RWPE2 (cell line): ENCODE data around the gene ZNF90.
"Not testable (repeated sequence)": the region's sequence is repeated elsewhere in the genome, so short reads cannot be mapped to it uniquely, and the experiment has no call there.

ENCODE experiments used
- ATAC-seq: fragments of 200-7000 bp; cut with Tn5 transposase; 3 replicates; pipeline ENCODE4 v1.9.1; 2021; ENCODE audit warnings: low read depth
- DNase-seq: peaks from one replicate; pipeline ENCODE4 v3.0.0-alpha.2; 2020; ENCODE audit warnings: low spot score
- H3K27ac ChIP-seq: fragments of 450-650 bp; 2 replicates; pipeline ENCODE4 v1.5.1; 2017; ENCODE audit warnings: mild to moderate bottlenecking; ENCODE audit not compliant: poor library complexity, severe bottlenecking
- H3K27me3 ChIP-seq: fragments of 250-450 bp; sonication (Bioruptor Pico); 2 replicates; pipeline ENCODE4 v1.5.1; 2021; ENCODE audit warnings: mild to moderate bottlenecking, moderate library complexity; ENCODE audit not compliant: insufficient read depth, poor library complexity, severe bottlenecking
- H3K36me3 ChIP-seq: fragments of 250-450 bp; sonication (Bioruptor Pico); 2 replicates; pipeline ENCODE4 v1.5.1; 2020; ENCODE audit warnings: low read depth, mild to moderate bottlenecking, moderate library complexity
- H3K4me1 ChIP-seq: fragments of 250-450 bp; sonication (Bioruptor Pico); 2 replicates; pipeline ENCODE4 v1.5.1; 2021; ENCODE audit warnings: mild to moderate bottlenecking, moderate library complexity; ENCODE audit not compliant: insufficient read depth, poor library complexity, severe bottlenecking
- H3K4me3 ChIP-seq: fragments of 250-450 bp; sonication (Bioruptor Pico); 2 replicates; pipeline ENCODE4 v1.5.1; 2021; ENCODE audit warnings: mild to moderate bottlenecking, moderate library complexity; ENCODE audit not compliant: severe bottlenecking
- H3K9me3 ChIP-seq: fragments of 250-450 bp; sonication (Bioruptor Pico); 2 replicates; pipeline ENCODE4 v1.5.1; 2021; ENCODE audit warnings: mild to moderate bottlenecking, moderate library complexity; ENCODE audit not compliant: severe bottlenecking
- TF ChIP-seq, protein P1 (sequence below): fragments of 450-650 bp; IDR thresholded peaks from one replicate; pipeline ENCODE4 v1.5.1; 2017; ENCODE audit warnings: mild to moderate bottlenecking, moderate library complexity; ENCODE audit not compliant: poor library complexity, severe bottlenecking

The ZNF90 gene

DNA sequence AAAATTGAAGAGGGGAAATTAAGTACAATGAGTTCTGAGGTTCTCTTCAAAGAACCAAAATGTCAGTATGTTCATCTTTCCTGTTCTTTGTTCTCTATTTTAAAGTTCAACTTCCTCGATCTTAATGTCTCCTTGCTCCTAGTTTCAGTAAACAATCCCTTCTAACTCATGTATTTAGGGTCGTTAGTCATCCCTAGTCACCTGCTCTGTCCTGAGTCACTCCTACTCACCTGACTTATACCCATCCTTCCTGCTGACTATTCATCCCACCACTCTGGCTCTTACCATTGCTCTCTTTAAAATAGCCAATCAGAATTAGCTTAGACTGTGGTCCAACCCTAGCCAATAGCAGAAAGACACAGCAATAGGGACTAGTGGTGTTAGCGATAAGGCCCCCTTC, 24.3 kb downstream of the ZNF90 start:
- no peak overlapping the region for H3K27ac ChIP-seq
- no peak for DNase-seq
- no peaks in the 10 kb centered on the region for H3K27me3 ChIP-seq
- TF ChIP-seq, protein P1, sequence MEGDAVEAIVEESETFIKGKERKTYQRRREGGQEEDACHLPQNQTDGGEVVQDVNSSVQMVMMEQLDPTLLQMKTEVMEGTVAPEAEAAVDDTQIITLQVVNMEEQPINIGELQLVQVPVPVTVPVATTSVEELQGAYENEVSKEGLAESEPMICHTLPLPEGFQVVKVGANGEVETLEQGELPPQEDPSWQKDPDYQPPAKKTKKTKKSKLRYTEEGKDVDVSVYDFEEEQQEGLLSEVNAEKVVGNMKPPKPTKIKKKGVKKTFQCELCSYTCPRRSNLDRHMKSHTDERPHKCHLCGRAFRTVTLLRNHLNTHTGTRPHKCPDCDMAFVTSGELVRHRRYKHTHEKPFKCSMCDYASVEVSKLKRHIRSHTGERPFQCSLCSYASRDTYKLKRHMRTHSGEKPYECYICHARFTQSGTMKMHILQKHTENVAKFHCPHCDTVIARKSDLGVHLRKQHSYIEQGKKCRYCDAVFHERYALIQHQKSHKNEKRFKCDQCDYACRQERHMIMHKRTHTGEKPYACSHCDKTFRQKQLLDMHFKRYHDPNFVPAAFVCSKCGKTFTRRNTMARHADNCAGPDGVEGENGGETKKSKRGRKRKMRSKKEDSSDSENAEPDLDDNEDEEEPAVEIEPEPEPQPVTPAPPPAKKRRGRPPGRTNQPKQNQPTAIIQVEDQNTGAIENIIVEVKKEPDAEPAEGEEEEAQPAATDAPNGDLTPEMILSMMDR = no peak
- peaks cover 16% of the 10 kb centered on the region for H3K9me3 ChIP-seq
- no peaks in the 10 kb centered on the region for H3K4me1 ChIP-seq
- peaks cover 9% of the 10 kb centered on the region; the same call in 1 of the 2 replicates for H3K36me3 ChIP-seq
- no peak overlapping the region for H3K4me3 ChIP-seq
- no peak for ATAC-seq

GRCh38 chr19:20103091-20103740, 25.4 kb downstream of the ZNF90 start:
- H3K9me3 ChIP-seq = peaks cover 21% of the 10 kb centered on the region
- H3K27me3 ChIP-seq = no peaks in the 10 kb centered on the region
- no peak for ATAC-seq
- no peak overlapping the region for H3K4me3 ChIP-seq
- TF ChIP-seq, protein P1 = no peak
- peaks cover 13% of the 10 kb centered on the region; the same call in 1 of the 2 replicates for H3K36me3 ChIP-seq
- H3K27ac ChIP-seq = no peak overlapping the region
- H3K4me1 ChIP-seq = no peaks in the 10 kb centered on the region
- DNase-seq = no peak

DNA sequence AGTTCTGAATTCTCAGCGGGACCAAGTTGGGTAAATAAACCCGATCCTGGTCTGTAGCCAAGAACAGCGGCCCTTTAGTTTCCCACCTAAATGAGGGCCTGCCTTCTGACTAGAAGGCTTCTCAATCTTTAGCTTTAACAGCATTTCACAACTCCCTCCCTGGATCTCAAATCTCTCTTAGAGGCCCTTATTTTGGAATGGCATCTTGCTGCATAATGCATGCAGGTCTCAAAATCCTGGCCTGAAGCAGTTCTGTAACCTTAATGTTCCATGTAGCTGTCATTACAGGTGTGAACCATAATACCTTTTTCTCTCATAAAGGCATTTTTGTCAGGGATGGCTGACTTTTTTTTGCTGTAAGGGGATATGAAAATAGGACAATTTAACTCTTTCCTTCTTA, 29.5 kb downstream of the ZNF90 start:
- peaks cover 33% of the 10 kb centered on the region for H3K36me3 ChIP-seq

DNA sequence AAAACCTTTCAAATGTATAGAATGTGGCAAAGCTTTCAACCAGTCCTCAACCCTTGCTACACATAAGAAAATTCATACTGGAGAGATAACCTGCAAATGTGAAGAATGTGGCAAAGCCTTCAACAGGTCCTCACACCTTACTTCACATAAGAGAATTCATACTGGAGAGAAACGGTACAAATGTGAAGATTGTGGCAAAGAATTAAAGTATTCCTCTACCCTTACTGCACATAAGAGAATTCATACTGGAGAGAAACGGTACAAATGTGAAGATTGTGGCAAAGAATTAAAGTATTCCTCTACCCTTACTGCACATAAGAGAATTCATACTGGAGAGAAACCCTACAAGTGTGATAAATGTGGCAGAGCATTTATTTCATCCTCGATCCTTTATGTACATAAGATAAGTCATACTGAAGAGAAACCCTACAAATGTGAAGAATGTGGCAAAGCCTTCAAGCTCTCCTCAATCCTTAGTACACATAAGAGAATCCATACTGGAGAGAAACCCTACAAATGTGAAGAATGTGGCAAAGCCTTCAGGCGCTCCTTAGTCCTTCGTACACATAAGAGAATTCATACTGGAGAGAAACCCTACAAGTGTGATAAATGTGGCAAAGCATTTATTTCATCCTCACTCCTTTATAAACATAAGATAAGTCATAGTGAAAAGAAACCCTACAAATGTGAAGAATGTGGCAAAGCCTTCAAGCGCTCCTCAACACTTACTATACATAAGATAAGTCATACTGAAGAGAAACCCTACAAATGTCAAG, 40.5 kb downstream of the ZNF90 start:
- not testable (repeated sequence) for DNase-seq, H3K27me3 ChIP-seq, H3K4me1 ChIP-seq, ATAC-seq, H3K27ac ChIP-seq, H3K4me3 ChIP-seq
- Histone ChIP-seq H3K9me3 (peaks cover 42% of the 10 kb centered on the region), H3K36me3 (peaks cover 34% of the 10 kb centered on the region)

More for the DNA sequence above, 29.5 kb downstream of the ZNF90 start:
- H3K4me3 ChIP-seq = no peak overlapping the region
- ATAC-seq = no peak
- no peaks in the 10 kb centered on the region for H3K27me3 ChIP-seq
- TF ChIP-seq, protein P1 = no peak
- H3K27ac ChIP-seq = no peak overlapping the region
- peaks cover 23% of the 10 kb centered on the region for H3K9me3 ChIP-seq
- H3K4me1 ChIP-seq = no peaks in the 10 kb centered on the region
- no peak for DNase-seq

GRCh38 chr19:20124879-20125278, 47.1 kb downstream of the ZNF90 start:
- DNase-seq (no peak), ATAC-seq (no peak)
- Histone ChIP-seq H3K36me3 (peaks cover 15% of the 10 kb centered on the region), H3K27me3 (no peaks in the 10 kb centered on the region), H3K27ac (no peak overlapping the region), H3K4me3 (no peak overlapping the region), H3K9me3 (peaks cover 11% of the 10 kb centered on the region), H3K4me1 (no peaks in the 10 kb centered on the region)
- TF ChIP-seq, protein P1 = no peak

GRCh38 chr19:20132933-20133332, 55.1 kb downstream of the ZNF90 start:
- H3K36me3 ChIP-seq, ATAC-seq: not testable (repeated sequence)

GRCh38 chr19:20137714-20138113, 59.9 kb downstream of the ZNF90 start:
- H3K4me3 ChIP-seq, H3K9me3 ChIP-seq, H3K27me3 ChIP-seq, H3K27ac ChIP-seq, ATAC-seq, H3K36me3 ChIP-seq, H3K4me1 ChIP-seq, DNase-seq: not testable (repeated sequence)

More at GRCh38 chr19:20132933-20133332, 55.1 kb downstream of the ZNF90 start:
- H3K27ac ChIP-seq, H3K4me3 ChIP-seq, H3K4me1 ChIP-seq, DNase-seq, H3K27me3 ChIP-seq, H3K9me3 ChIP-seq: not testable (repeated sequence)
